Colonic mucosa (tissue), 4 donors: ENCODE measurements around the gene KRT71. TPM values are rescaled to one million over a fixed set of nuclear protein-coding genes. Genes with fewer than 3 reads are reported as not detected.

Source experiments
- DNase-seq: peaks from one replicate; pipeline ENCODE4 v3.0.0-alpha.2; 2020
- H3K27ac ChIP-seq: fragments of 200-600 bp; one replicate; pipeline ENCODE4 v1.8.0; 2021
- H3K27me3 ChIP-seq: fragments of 200-600 bp; one replicate; pipeline ENCODE4 v1.8.0; 2021
- H3K36me3 ChIP-seq: fragments of 200-600 bp; one replicate; pipeline ENCODE4 v1.8.0; 2021
- H3K4me1 ChIP-seq: fragments of 200-600 bp; one replicate; pipeline ENCODE4 v1.8.0; 2021; ENCODE audit warnings: mild to moderate bottlenecking
- H3K4me3 ChIP-seq: fragments of 200-600 bp; one replicate; pipeline ENCODE4 v1.8.0; 2021
- H3K9ac ChIP-seq, 2 donors: one replicate each; pipeline ENCODE4 v1.7.0; 2013; ENCODE audit warnings: control low read depth in 2 of 2, low read depth in 2 of 2, low read length in 2 of 2
- H3K9me3 ChIP-seq: fragments of 200-600 bp; one replicate; pipeline ENCODE4 v1.8.0; 2021
- intact Hi-C: fragments of 100-400 bp; cut with DNase I; formaldehyde crosslinking; loops from one replicate; pipeline ENCODE4 v1.14.1; 2022
- total RNA-seq, 2 donors: library from RNA; stranded (reverse); fragmentation: NEBNext Ultra II Directional in 1 of 2; extraction: Animal tissue kit (Norgen Biotek cat#: 25700) in 1 of 2; gene quantifications; one replicate each; pipeline ENCODE4 v1.2.1, GENCODE V29; 2021
- TF ChIP-seq, protein P1 (sequence below): fragments of 200-600 bp; IDR thresholded peaks from one replicate; pipeline ENCODE4 v1.8.0; 2022; ENCODE audit warnings: antibody characterized with exemption, mild to moderate bottlenecking
- donor health status: healthy.
- donor health status: DM: no; HTN: no; CAD: no.
- donor health status: DM: no; HTN: no; CAD: no.

KRT71 gene
- total RNA-seq, 2 donors from 2014 or later = not detected

DNA sequence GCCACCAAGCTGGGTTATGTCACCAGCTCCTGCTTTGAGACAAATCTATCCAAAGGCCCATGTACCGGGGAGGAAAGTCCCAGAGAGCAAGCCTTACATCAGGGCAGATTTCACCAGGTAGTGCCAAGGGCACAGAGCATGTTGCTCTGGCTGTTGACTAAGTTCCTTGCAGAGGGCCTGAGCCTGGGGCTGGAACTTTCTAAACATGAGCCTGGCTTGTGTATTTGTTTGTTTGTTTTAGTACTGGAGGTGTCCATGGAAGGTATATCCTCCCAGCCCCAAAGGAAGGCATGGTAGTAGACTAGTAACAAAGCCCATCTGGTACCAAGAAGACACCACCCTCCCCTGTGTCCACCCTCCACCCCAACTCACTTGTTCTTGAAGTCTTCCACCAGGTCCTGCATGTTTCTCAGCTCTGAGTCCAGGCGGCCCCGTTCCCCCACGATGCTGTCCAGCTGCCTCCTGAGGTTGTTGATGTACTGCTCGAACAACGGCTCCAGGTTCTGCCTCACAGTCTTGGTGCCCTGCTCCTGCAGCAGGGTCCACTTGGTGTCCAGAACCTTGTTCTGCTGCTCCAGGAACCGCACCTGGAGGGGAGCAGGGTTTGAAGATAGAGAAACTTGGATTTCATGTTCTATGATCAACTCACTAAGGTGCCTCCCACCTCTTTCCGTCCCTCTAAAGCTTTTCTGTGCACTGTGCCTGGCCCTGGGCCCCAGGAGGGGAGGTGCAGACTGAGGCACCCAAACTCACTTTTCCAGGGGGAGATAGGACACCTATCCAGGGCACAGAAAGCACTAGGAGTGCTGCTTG is 34.2 kb downstream of the KRT71 start:
- H3K4me1 ChIP-seq = no peaks in the 10 kb centered on the region
- TF ChIP-seq, protein P1, sequence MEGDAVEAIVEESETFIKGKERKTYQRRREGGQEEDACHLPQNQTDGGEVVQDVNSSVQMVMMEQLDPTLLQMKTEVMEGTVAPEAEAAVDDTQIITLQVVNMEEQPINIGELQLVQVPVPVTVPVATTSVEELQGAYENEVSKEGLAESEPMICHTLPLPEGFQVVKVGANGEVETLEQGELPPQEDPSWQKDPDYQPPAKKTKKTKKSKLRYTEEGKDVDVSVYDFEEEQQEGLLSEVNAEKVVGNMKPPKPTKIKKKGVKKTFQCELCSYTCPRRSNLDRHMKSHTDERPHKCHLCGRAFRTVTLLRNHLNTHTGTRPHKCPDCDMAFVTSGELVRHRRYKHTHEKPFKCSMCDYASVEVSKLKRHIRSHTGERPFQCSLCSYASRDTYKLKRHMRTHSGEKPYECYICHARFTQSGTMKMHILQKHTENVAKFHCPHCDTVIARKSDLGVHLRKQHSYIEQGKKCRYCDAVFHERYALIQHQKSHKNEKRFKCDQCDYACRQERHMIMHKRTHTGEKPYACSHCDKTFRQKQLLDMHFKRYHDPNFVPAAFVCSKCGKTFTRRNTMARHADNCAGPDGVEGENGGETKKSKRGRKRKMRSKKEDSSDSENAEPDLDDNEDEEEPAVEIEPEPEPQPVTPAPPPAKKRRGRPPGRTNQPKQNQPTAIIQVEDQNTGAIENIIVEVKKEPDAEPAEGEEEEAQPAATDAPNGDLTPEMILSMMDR = no peak
- peak; percentile 1 for DNase-seq
- no peaks in the 10 kb centered on the region for H3K36me3 ChIP-seq
- no peaks in the 10 kb centered on the region for H3K27me3 ChIP-seq
- no peak overlapping the region for H3K9ac ChIP-seq
- no peaks in the 10 kb centered on the region for H3K9me3 ChIP-seq
- no peak overlapping the region for H3K4me3 ChIP-seq
- no peak overlapping the region for H3K27ac ChIP-seq
- intact Hi-C loops = no loop called here

DNA sequence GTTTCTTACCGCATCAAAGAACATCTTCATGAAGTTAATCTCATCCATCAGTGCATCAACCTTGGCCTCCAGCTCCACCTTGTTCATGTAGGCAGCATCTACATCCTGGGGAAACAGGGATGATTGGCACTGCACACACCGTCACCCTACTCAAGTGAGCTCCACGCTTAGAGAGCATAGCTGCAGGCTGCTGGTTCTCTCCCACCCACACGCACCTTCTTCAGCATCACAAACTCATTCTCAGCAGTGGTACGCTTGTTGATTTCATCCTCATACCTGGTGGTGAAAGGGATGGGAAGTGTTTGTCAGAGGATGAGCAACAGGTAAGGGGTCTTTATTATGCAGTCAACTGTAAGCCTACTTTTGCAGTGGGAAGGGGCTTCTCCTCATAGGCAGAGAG is 35.1 kb downstream of the KRT71 start:
- peak; percentile 6 for DNase-seq
- no peaks in the 10 kb centered on the region for H3K4me1 ChIP-seq
- no peaks in the 10 kb centered on the region for H3K9me3 ChIP-seq
- TF ChIP-seq, protein P1 = no peak
- no peaks in the 10 kb centered on the region for H3K36me3 ChIP-seq
- no peak overlapping the region for H3K4me3 ChIP-seq
- H3K27ac ChIP-seq = no peak overlapping the region
- H3K27me3 ChIP-seq = no peaks in the 10 kb centered on the region
- no peak overlapping the region for H3K9ac ChIP-seq
- intact Hi-C loops = no loop called here

DNA sequence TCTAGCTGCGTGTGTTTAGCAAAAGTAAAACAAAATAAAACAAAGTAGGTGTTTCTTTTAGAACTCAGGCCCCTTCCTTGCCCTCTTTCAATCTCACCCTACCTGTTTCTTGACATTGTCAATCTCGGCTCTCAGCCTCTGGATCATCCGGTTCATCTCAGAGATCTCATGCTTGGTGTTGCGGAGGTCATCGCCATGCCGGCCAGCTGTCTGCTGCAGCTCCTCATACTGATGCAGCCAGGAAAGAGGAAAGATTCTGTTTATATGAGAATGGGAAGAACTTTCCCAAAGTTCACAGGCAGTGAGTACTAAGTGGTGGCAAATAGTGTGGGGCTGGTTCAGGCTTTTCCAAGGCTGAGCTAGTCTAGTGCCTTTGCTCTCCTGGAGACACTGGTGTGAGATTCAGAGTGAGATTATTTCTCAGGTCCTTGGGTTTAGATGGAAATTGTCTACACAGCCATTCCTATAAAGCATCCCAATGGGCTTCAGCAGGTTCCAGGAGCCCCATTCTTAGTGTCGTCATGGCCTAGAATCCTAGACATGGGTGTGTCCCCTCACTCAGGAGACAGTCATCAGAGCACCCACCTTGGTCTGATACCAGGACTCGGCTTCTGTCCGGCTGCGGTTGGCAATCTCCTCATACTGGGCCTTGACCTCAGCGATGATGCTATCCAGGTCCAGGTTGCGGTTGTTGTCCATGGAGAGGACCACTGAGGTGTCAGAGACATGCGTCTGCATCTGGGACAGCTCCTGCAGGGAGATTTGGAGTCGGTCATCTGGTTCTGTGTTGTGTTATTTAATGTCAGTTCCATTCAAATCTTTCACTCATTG is 35.7 kb downstream of the KRT71 start:
- peak; percentile 5 for DNase-seq
- no peak overlapping the region for H3K27ac ChIP-seq
- intact Hi-C loops = no loop called here

DNA sequence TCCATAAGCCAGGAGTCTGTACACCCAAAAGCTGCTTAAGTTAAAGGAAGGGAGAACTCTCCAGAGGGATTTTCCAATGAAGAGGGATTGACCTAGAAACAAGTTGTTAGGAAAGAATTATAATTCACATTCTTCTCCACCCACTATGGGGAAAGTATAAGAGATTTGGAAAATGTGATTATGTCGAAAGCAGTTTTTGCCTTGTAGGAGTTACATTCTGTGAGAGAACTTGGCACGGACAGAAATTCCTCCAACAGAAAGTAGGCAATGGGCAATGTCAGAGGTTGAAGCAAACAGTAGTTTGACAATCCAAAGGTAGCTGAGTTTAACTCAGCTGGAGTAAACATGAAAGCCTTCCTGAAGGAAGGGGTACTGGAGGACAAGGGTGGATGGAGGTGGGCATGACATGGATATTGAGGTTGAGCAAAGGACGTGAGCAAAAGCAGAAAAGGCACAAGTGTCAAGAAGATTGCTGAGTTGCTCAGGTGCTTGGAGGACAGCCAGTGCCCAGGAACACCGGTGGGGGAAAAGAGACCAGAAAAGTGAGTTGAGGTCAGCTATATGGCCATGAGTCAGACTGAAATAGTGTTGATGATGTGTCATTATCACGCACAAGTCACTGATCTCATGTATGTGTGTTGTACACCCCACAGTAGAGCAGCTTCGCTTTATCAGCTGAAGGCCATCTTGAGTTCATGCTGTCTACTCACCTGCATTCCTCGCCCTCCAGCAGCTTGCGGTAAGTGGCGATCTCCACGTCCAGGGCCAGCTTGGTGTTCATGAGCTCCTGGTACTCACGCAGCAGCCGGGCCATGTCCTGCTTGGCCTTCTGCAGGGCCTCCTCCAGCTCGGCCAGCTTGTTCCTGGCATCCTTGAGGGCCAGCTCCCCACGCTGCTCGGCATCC is 36.8 kb downstream of the KRT71 start:
- H3K9me3 ChIP-seq = no peaks in the 10 kb centered on the region
- no peaks in the 10 kb centered on the region for H3K4me1 ChIP-seq
- intact Hi-C loops = no loop called here
- no peak overlapping the region for H3K27ac ChIP-seq
- TF ChIP-seq, protein P1 = no peak
- no peaks in the 10 kb centered on the region for H3K27me3 ChIP-seq
- DNase-seq = peak; percentile 10
- no peak overlapping the region for H3K9ac ChIP-seq
- no peaks in the 10 kb centered on the region for H3K36me3 ChIP-seq
- H3K4me3 ChIP-seq = no peak overlapping the region

More for the DNA sequence above, 35.7 kb downstream of the KRT71 start:
- H3K27me3 ChIP-seq = no peaks in the 10 kb centered on the region
- no peaks in the 10 kb centered on the region for H3K4me1 ChIP-seq
- H3K36me3 ChIP-seq = no peaks in the 10 kb centered on the region
- no peaks in the 10 kb centered on the region for H3K9me3 ChIP-seq
- H3K4me3 ChIP-seq = no peak overlapping the region
- TF ChIP-seq, protein P1 = no peak
- H3K9ac ChIP-seq = no peak overlapping the region

DNA sequence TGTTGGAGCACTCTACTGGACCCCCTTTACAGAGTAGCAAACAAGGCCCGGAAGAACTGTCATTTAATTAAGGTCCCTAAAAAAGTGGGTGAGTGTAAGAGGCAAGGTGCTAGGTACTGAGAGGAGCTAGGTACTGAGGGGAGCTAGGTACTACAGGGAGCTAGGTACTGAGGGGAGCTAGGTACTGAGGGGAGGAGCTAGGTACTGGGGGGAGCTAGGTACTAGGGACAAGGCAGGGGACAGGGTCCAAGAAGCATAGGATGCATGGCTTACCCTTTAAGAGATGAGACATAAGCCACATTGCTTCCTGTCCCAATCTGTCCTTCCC is 37.7 kb downstream of the KRT71 start:
- no peaks in the 10 kb centered on the region for H3K9me3 ChIP-seq
- intact Hi-C loops = no loop called here
- H3K27me3 ChIP-seq = no peaks in the 10 kb centered on the region
- no peaks in the 10 kb centered on the region for H3K36me3 ChIP-seq
- no peak overlapping the region for H3K27ac ChIP-seq
- TF ChIP-seq, protein P1 = no peak
- no peaks in the 10 kb centered on the region for H3K4me1 ChIP-seq
- H3K4me3 ChIP-seq = no peak overlapping the region
- DNase-seq = no peak
- H3K9ac ChIP-seq = no peak overlapping the region
